LNCAP (cell line): ENCODE data around the gene ZNHIT1.

Experiments
- CTCF ChIP-seq: fragments of 450-650 bp; IDR thresholded peaks from 2 replicates; pipeline ENCODE4 v1.5.1; 2017; ENCODE audit warnings: mild to moderate bottlenecking

The ZNHIT1 gene

GRCh38 chr7:101237206-101238067, 19.5 kb downstream of the ZNHIT1 start, which contains the start of gene CLDN15:
Gene CLDN15, minus strand, starts transcription at chr7:101237802. Its CDS starts 221 bp downstream, at chr7:101237581.
- no peak for TF ChIP-seq CTCF

- TF ChIP-seq CTCF, result no peak
Observed at GRCh38 chr7:101238226-101239182, 20.5 kb downstream of the ZNHIT1 start.

GRCh38 chr7:101239191-101239950, 21.4 kb downstream of the ZNHIT1 start:
- TF ChIP-seq CTCF, result no peak

- no peak for TF ChIP-seq CTCF
Observed at GRCh38 chr7:101239951-101240220, 21.9 kb downstream of the ZNHIT1 start.

GRCh38 chr7:101240226-101241014, 22.5 kb downstream of the ZNHIT1 start:
- TF ChIP-seq CTCF, result no peak

GRCh38 chr7:101241015-101241363, 23.0 kb downstream of the ZNHIT1 start:
- TF ChIP-seq CTCF, result no peak
